Measurements from ENCODE around the gene MRPS21. TPM values are rescaled to one million over a fixed set of nuclear protein-coding genes. Genes with fewer than 3 reads are reported as not detected.
A peak's percentile ranks its signal among the peaks of the same experiment; 100 is the strongest.

The MRPS21 gene
- total and polyA plus RNA-seq, 9 of the 15 experiments (the other 6 are each of a cell fraction or from before 2014, with no cell fraction given): 119 to 407 (median 149) TPM

GRCh38 chr1:150309758-150310508, 16.3 kb downstream of the MRPS21 start:
- Histone ChIP-seq H3K4me1 (replicated peaks in 1 of 2; ENCODE audit: control insufficient read depth in 2 of 2, insufficient read depth in 2 of 2, low read length in 2 of 2) (peaks cover 0 to 12% of the 10 kb centered on the region in 2 experiments; a peak in 2 of 5 replicates), H4K20me1 (replicated peaks; ENCODE audit: control insufficient read depth, insufficient read depth, low read length) (0 out of 2 replicates have a peak, but pooled peaks cover 4% of the 10 kb centered on the region), H3K9me3 (replicated peaks; ENCODE audit: control insufficient read depth, insufficient read depth, low read depth, low read length) (no peaks in the 10 kb centered on the region), H3K9me1 (ENCODE audit: control insufficient read depth, insufficient read depth, low read length) (no peaks in the 10 kb centered on the region), H3K27ac (ENCODE audit: extremely low read depth, low read depth, low read length) (no peak overlapping the region), H3K4me2 (ENCODE audit: insufficient read depth, low read length) (no peak overlapping the region), H2AFZ (ENCODE audit: low read depth, low read length) (no peak overlapping the region), H3K9ac (ENCODE audit: insufficient read depth in 1 of 2, low read depth in 2 of 2, low read length in 2 of 2) (no peak overlapping the region), H3K79me2 (ENCODE audit: control insufficient read depth, insufficient read depth, low read length) (no peaks in the 10 kb centered on the region), H3K27me3 (ENCODE audit: control insufficient read depth in 2 of 2, insufficient read depth in 2 of 2, low read length in 2 of 2) (no peaks in the 10 kb centered on the region), H3K4me3 (no peak overlapping the region), H3K36me3 (ENCODE audit: control insufficient read depth, insufficient read depth, low read length) (peaks cover 30% of the 10 kb centered on the region)
- ATAC-seq (no peak), DNase-seq (ENCODE audit: extremely low read depth in 1 of 4, low spot score in 3 of 4) (no peak), FAIRE-seq (no peak)
- ChIA-PET CTCF (ENCODE audit: low intra/inter-chr PET ratio) (no interaction called here), POLR2A (interaction anchor here (0.5 to 0.7 kb wide), 3 partner anchors 8 to 72 kb away, joined by 3 to 5 read pairs (median 3); partner anchors contain the start of gene APH1A)
- 77% methylated on average over 10 of the region's 10 CpGs for WGBS (ENCODE audit: insufficient coverage, low coverage, missing lambda C conversion rate)
- in situ Hi-C loops (cut with MboI) (no loop called here), intact Hi-C loops (cut with micrococcal nuclease) (no loop called here)
- no TSS peak for BruUV-seq (replicated peaks)
- no peak for TF ChIP-seq XRCC5 (IDR thresholded peaks at IDR 0.05; ENCODE audit: low read depth, low read length)
- TF ChIP-seq, protein P1, sequence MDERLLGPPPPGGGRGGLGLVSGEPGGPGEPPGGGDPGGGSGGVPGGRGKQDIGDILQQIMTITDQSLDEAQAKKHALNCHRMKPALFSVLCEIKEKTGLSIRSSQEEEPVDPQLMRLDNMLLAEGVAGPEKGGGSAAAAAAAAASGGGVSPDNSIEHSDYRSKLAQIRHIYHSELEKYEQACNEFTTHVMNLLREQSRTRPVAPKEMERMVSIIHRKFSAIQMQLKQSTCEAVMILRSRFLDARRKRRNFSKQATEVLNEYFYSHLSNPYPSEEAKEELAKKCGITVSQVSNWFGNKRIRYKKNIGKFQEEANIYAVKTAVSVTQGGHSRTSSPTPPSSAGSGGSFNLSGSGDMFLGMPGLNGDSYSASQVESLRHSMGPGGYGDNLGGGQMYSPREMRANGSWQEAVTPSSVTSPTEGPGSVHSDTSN (CRISPR knock-in tag; IDR thresholded peaks at IDR 0.05; ENCODE audit: low read depth): no peak
- TF ChIP-seq, protein P1 (tag; conservative IDR thresholded peaks at IDR 0.05; ENCODE audit: low read depth): no peak
- TF ChIP-seq E2F6 (IDR thresholded peaks at IDR 0.05; ENCODE audit: borderline replicate concordance in 1 of 2, extremely low read depth in 1 of 2, insufficient read depth in 1 of 2, insufficient read length in 1 of 2, low read depth in 1 of 2, low read length in 1 of 2, poor library complexity in 1 of 2, severe bottlenecking in 1 of 2): no peak
- TF ChIP-seq SNRNP70 (optimal IDR thresholded peaks at IDR 0.05; ENCODE audit: low read depth, low read length): no peak
- TF ChIP-seq ZNF41 (CRISPR knock-in tag; conservative IDR thresholded peaks at IDR 0.05): no peak
- TF ChIP-seq, protein P2, sequence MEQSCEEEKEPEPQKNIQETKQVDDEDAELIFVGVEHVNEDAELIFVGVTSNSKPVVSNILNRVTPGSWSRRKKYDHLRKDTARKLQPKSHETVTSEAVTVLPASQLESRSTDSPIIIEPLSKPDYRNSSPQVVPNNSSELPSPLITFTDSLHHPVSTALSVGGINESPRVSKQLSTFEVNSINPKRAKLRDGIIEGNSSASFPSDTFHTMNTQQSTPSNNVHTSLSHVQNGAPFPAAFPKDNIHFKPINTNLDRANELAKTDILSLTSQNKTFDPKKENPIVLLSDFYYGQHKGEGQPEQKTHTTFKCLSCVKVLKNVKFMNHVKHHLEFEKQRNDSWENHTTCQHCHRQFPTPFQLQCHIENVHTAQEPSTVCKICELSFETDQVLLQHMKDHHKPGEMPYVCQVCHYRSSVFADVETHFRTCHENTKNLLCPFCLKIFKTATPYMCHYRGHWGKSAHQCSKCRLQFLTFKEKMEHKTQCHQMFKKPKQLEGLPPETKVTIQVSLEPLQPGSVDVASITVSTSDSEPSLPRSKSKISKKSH (CRISPR knock-in tag; IDR thresholded peaks at IDR 0.05): no peak
- TF ChIP-seq, protein P3, sequence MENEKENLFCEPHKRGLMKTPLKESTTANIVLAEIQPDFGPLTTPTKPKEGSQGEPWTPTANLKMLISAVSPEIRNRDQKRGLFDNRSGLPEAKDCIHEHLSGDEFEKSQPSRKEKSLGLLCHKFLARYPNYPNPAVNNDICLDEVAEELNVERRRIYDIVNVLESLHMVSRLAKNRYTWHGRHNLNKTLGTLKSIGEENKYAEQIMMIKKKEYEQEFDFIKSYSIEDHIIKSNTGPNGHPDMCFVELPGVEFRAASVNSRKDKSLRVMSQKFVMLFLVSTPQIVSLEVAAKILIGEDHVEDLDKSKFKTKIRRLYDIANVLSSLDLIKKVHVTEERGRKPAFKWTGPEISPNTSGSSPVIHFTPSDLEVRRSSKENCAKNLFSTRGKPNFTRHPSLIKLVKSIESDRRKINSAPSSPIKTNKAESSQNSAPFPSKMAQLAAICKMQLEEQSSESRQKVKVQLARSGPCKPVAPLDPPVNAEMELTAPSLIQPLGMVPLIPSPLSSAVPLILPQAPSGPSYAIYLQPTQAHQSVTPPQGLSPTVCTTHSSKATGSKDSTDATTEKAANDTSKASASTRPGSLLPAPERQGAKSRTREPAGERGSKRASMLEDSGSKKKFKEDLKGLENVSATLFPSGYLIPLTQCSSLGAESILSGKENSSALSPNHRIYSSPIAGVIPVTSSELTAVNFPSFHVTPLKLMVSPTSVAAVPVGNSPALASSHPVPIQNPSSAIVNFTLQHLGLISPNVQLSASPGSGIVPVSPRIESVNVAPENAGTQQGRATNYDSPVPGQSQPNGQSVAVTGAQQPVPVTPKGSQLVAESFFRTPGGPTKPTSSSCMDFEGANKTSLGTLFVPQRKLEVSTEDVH (IDR thresholded peaks at IDR 0.05; ENCODE audit: low read depth, partially characterized antibody): peak; percentile 16
- no peak for TF ChIP-seq BHLHE40 (IDR thresholded peaks at IDR 0.05; ENCODE audit: low read length)
- TF ChIP-seq NFIC (IDR thresholded peaks at IDR 0.05): peak; percentile 90
- TF ChIP-seq RCOR1 (IDR thresholded peaks at IDR 0.05; ENCODE audit: borderline replicate concordance in 1 of 2, low read depth in 2 of 2, low read length in 2 of 2): no peak
- no peak for TF ChIP-seq NR2F6 (CRISPR knock-in tag; IDR thresholded peaks at IDR 0.05)
- TF ChIP-seq XRCC3 (IDR thresholded peaks at IDR 0.05): no peak
- no peak for TF ChIP-seq YBX1 (IDR thresholded peaks at IDR 0.05)

Data from K562 (cell line).